H9 (cell line): ENCODE measurements around the gene CNDP2. TPM values are rescaled to one million over a fixed set of nuclear protein-coding genes. Genes with fewer than 3 reads are reported as not detected.

Source experiments
- DNase-seq: peaks from one replicate; pipeline ENCODE4 v3.0.0-alpha.2; 2017
- H2AFZ ChIP-seq: one replicate; pipeline ENCODE4 v1.6.1; 2013; ENCODE audit warnings: mild to moderate bottlenecking, low read length, control low read depth, moderate library complexity
- H2AK5ac ChIP-seq: 2 replicates; pipeline ENCODE4 v1.6.1; 2013; ENCODE audit warnings: low read length, control low read depth, mixed read lengths; ENCODE audit not compliant: insufficient read length
- H2BK120ac ChIP-seq: one replicate; pipeline ENCODE4 v1.6.1; 2013; ENCODE audit warnings: low read depth, mild to moderate bottlenecking, low read length, control low read depth, inconsistent platforms; ENCODE audit not compliant: poor library complexity, severe bottlenecking
- H2BK12ac ChIP-seq: 2 replicates; pipeline ENCODE4 v1.6.1; 2013; ENCODE audit warnings: low read length, control low read depth, mixed read lengths, low read depth; ENCODE audit not compliant: insufficient read length
- H2BK15ac ChIP-seq: 2 replicates; pipeline ENCODE4 v1.6.1; 2013; ENCODE audit warnings: low read depth, low read length, control low read depth
- H2BK20ac ChIP-seq: one replicate; pipeline ENCODE4 v1.6.1; 2013; ENCODE audit warnings: low read depth, mild to moderate bottlenecking, low read length, control low read depth, inconsistent platforms; ENCODE audit not compliant: poor library complexity, severe bottlenecking
- H2BK5ac ChIP-seq: 2 replicates; pipeline ENCODE4 v1.6.1; 2013; ENCODE audit warnings: low read length, control low read depth, mixed read lengths; ENCODE audit not compliant: insufficient read length
- H3K14ac ChIP-seq: 2 replicates; pipeline ENCODE4 v1.6.1; 2013; ENCODE audit warnings: low read length, control low read depth; ENCODE audit not compliant: insufficient read depth
- H3K18ac ChIP-seq: 2 replicates; pipeline ENCODE4 v1.6.1; 2013; ENCODE audit warnings: low read depth, mild to moderate bottlenecking, mixed read lengths, low read length, control low read depth; ENCODE audit not compliant: insufficient read length
- H3K23ac ChIP-seq: 2 replicates; pipeline ENCODE4 v1.6.1; 2013; ENCODE audit warnings: low read length, control low read depth, mixed read lengths, low read depth; ENCODE audit not compliant: insufficient read length
- H3K23me2 ChIP-seq: 2 replicates; pipeline ENCODE4 v1.6.1; 2013; ENCODE audit warnings: low read depth, mild to moderate bottlenecking, mixed read lengths, low read length, control low read depth; ENCODE audit not compliant: insufficient read length, poor library complexity, severe bottlenecking
- H3K27ac ChIP-seq: 2 replicates; pipeline ENCODE4 v1.5.1; 2013; ENCODE audit warnings: low read length, control low read depth, mixed read lengths, low read depth; ENCODE audit not compliant: insufficient read length
- H3K27me3 ChIP-seq: 2 replicates; pipeline ENCODE4 v1.6.1; 2013; ENCODE audit warnings: low read length, control low read depth, inconsistent platforms; ENCODE audit not compliant: insufficient read depth
- H3K4ac ChIP-seq: 2 replicates; pipeline ENCODE4 v1.6.1; 2013; ENCODE audit warnings: low read depth, mild to moderate bottlenecking, control low read depth, inconsistent platforms, low read length, moderate library complexity
- H3K4me1 ChIP-seq: 2 replicates; pipeline ENCODE4 v1.6.1; 2013; ENCODE audit warnings: low read length, control low read depth, inconsistent platforms; ENCODE audit not compliant: insufficient read depth
- H3K4me2 ChIP-seq: 2 replicates; pipeline ENCODE4 v1.6.1; 2013; ENCODE audit warnings: low read length, control low read depth, mixed read lengths; ENCODE audit not compliant: insufficient read length, insufficient read depth
- H3K56ac ChIP-seq: 2 replicates; pipeline ENCODE4 v1.6.1; 2013; ENCODE audit warnings: low read depth, mild to moderate bottlenecking, mixed read lengths, low read length, control low read depth; ENCODE audit not compliant: insufficient read length
- H3K79me1 ChIP-seq: 2 replicates; pipeline ENCODE4 v1.6.1; 2013; ENCODE audit warnings: low read depth, mild to moderate bottlenecking, moderate library complexity, low read length, control low read depth, inconsistent platforms; ENCODE audit not compliant: insufficient read depth, poor library complexity, severe bottlenecking
- H3K79me2 ChIP-seq: 2 replicates; pipeline ENCODE4 v1.6.1; 2013; ENCODE audit warnings: low read length, control low read depth, inconsistent platforms; ENCODE audit not compliant: insufficient read depth
- H3K9ac ChIP-seq: 2 replicates; pipeline ENCODE4 v1.6.1; 2013; ENCODE audit warnings: low read length, control low read depth, mixed read lengths; ENCODE audit not compliant: insufficient read length; ENCODE audit errors: extremely low read depth
- H3K9me3 ChIP-seq: one replicate; pipeline ENCODE4 v1.6.1; 2013; ENCODE audit warnings: low read depth, low read length, inconsistent platforms; ENCODE audit not compliant: control insufficient read depth
- H3T11ph ChIP-seq: one replicate; pipeline ENCODE4 v1.6.1; 2013; ENCODE audit warnings: mild to moderate bottlenecking, low read length, control low read depth, inconsistent platforms
- H4K20me1 ChIP-seq: one replicate; pipeline ENCODE4 v1.6.1; 2013; ENCODE audit not compliant: control insufficient read depth, insufficient read length, insufficient read depth
- H4K5ac ChIP-seq: 2 replicates; pipeline ENCODE4 v1.6.1; 2013; ENCODE audit warnings: low read depth, mild to moderate bottlenecking, mixed read lengths, low read length, control low read depth; ENCODE audit not compliant: insufficient read length
- H4K8ac ChIP-seq: replicated peaks from 2 replicates; pipeline ENCODE4 v1.6.1; 2013; ENCODE audit warnings: low read length, control low read depth, mixed read lengths, low read depth; ENCODE audit not compliant: insufficient read length
- H4K91ac ChIP-seq: 2 replicates; pipeline ENCODE4 v1.6.1; 2013; ENCODE audit warnings: low read depth, mild to moderate bottlenecking, moderate library complexity, mixed read lengths, low read length, control low read depth; ENCODE audit not compliant: insufficient read length
- H3K27ac Mint-ChIP-seq, 3 experiments: 2 replicates in 2 of 3; 3 replicates in 1 of 3; pipeline ENCODE4 v1.8.0; 2020 to 2021; ENCODE audit warnings: mixed read lengths in 3 of 3, mild to moderate bottlenecking in 1 of 3, moderate library complexity in 1 of 3
- H3K27me3 Mint-ChIP-seq: 2 replicates; pipeline ENCODE4 v1.8.0; 2021; ENCODE audit warnings: low read depth, mild to moderate bottlenecking, moderate library complexity, mixed read lengths
- H3K36me3 Mint-ChIP-seq, 3 experiments: 2 replicates in 2 of 3; 3 replicates in 1 of 3; pipeline ENCODE4 v1.8.0; 2020 to 2021; ENCODE audit warnings: low read depth in 3 of 3, mixed read lengths in 3 of 3; ENCODE audit not compliant: insufficient read depth in 1 of 3
- H3K4me1 Mint-ChIP-seq, 2 experiments: 2 replicates each; pipeline ENCODE4 v1.8.0; 2020; ENCODE audit warnings: mixed read lengths in 2 of 2
- H3K4me3 Mint-ChIP-seq, 2 experiments: 2 replicates in 1 of 2; 3 replicates in 1 of 2; pipeline ENCODE4 v1.8.0; 2020 to 2021; ENCODE audit warnings: mild to moderate bottlenecking in 2 of 2, mixed read lengths in 2 of 2, moderate library complexity in 1 of 2
- H3K9me3 Mint-ChIP-seq, 2 experiments: 2 replicates in 1 of 2; 3 replicates in 1 of 2; pipeline ENCODE4 v1.8.0; 2020; ENCODE audit warnings: mild to moderate bottlenecking in 2 of 2, mixed read lengths in 2 of 2, moderate library complexity in 1 of 2
- CTCF ChIP-seq: fragments of 200-600 bp; sonication (generic); conservative IDR thresholded peaks from 3 replicates; pipeline ENCODE4 v1.8.0; 2021; ENCODE audit warnings: antibody characterized with exemption, mild to moderate bottlenecking
- WGBS: extraction: QIAGEN DNeasy Blood & Tissue Kit; methylation state at CpG from one replicate; pipeline ENCODE4 v1.1.7; 2013; ENCODE audit warnings: missing lambda C conversion rate, low lambda C conversion rate, mixed read lengths; ENCODE audit not compliant: insufficient read length; ENCODE audit errors: extremely low coverage; 5-methylcytosine and 5-hydroxymethylcytosine counted together
- total RNA-seq: library from RNA; stranded (reverse); gene quantifications from 2 replicates; pipeline ENCODE4 v1.2.1, GENCODE V29; 2021

Gene CNDP2
- total RNA-seq, 1 experiment from 2014 or later: 212 TPM

GRCh38 chr18:74478316-74478715 lies 17.8 kb upstream of the CNDP2 start:
- H3K9me3 ChIP-seq: no peaks in the 10 kb centered on the region
- no peak overlapping the region for H3K18ac ChIP-seq
- H2AFZ ChIP-seq: no peak overlapping the region
- no peak overlapping the region for H2BK5ac ChIP-seq
- H3K4me3 Mint-ChIP-seq: no peak overlapping the region
- no peak overlapping the region for H4K8ac ChIP-seq
- no peak overlapping the region for H3K4me2 ChIP-seq
- DNase-seq: no peak
- peak overlapping the region in 1 of 3 experiments; percentile 67; a peak in 1 of 7 replicates for H3K27ac Mint-ChIP-seq
- H3K79me2 ChIP-seq: no peaks in the 10 kb centered on the region
- no peaks in the 10 kb centered on the region for H3K36me3 Mint-ChIP-seq
- H2BK15ac ChIP-seq: no peak overlapping the region
- no peak overlapping the region for H3K14ac ChIP-seq
- no peak overlapping the region for H3K23ac ChIP-seq
- no peak overlapping the region for H2BK20ac ChIP-seq
- H2BK12ac ChIP-seq: no peak overlapping the region
- H3K4me1 Mint-ChIP-seq: peaks cover 3 to 4% of the 10 kb centered on the region in 2 experiments; a peak in 3 of 4 replicates
- no peak overlapping the region for H4K91ac ChIP-seq
- no peak overlapping the region for H2BK120ac ChIP-seq
- TF ChIP-seq CTCF: no peak
- H3K27me3 ChIP-seq: no peaks in the 10 kb centered on the region
- H4K20me1 ChIP-seq: no peaks in the 10 kb centered on the region
- no peaks in the 10 kb centered on the region for H3K79me1 ChIP-seq
- no peak overlapping the region for H3K56ac ChIP-seq
- peaks cover 4% of the 10 kb centered on the region; the same call in 1 of the 2 replicates for H3K27me3 Mint-ChIP-seq
- WGBS: no CpG with 5 or more reads among the region's 7 CpGs
- H2AK5ac ChIP-seq: no peak overlapping the region
- H3K4me1 ChIP-seq: no peaks in the 10 kb centered on the region
- no peaks in the 10 kb centered on the region for H3K23me2 ChIP-seq
- H3T11ph ChIP-seq: no peak overlapping the region
- no peaks in the 10 kb centered on the region; a peak in 1 of 5 replicates for H3K9me3 Mint-ChIP-seq
- no peak overlapping the region for H4K5ac ChIP-seq
- no peak overlapping the region for H3K9ac ChIP-seq
- no peak overlapping the region for H3K27ac ChIP-seq
- no peak overlapping the region for H3K4ac ChIP-seq
